Renal cortex interstitium (tissue), 11 donors: ENCODE data around the gene RALGAPB. TPM values are rescaled to one million over a fixed set of nuclear protein-coding genes. Genes with fewer than 3 reads are reported as not detected.
"Not testable (repeated sequence)": the region's sequence is repeated elsewhere in the genome, so short reads cannot be mapped to it uniquely, and the experiment has no call there.

Experiments
- DNase-seq, 11 donors: peaks; one replicate each; pipeline ENCODE4 v3.0.0-alpha.2; 2013; ENCODE audit warnings: low read depth in 9 of 11, low spot score in 4 of 11; ENCODE audit errors: extremely low read depth in 1 of 11
- polyA plus RNA-seq, 3 donors: library from polyadenylated mRNA; unstranded; fragments of 120-200 nt; gene quantifications; one replicate each; pipeline ENCODE4 v1.2.1, GENCODE V29; 2013; ENCODE audit not compliant: insufficient read length in 3 of 3

Gene RALGAPB
- polyA plus RNA-seq, 3 donors = 35.2 to 42.3 (median 40.1) TPM

GRCh38 chr20:38441916-38442315, 30.7 kb upstream of the RALGAPB start:
- DNase-seq = no peak

GRCh38 chr20:38445381-38445796, 27.3 kb upstream of the RALGAPB start:
- DNase-seq = no peak

- DNase-seq = no peak
These were observed 26.7 kb upstream of the RALGAPB start for GRCh38 chr20:38445901-38446425.

GRCh38 chr20:38446441-38447209, 26.0 kb upstream of the RALGAPB start:
- peak; percentile 74 to 90 (median 85) for DNase-seq

GRCh38 chr20:38447251-38447661, 25.4 kb upstream of the RALGAPB start:
- DNase-seq = no peak

- no peak for DNase-seq
These were observed 24.5 kb upstream of the RALGAPB start for GRCh38 chr20:38447931-38448675.

- no peak for DNase-seq
These were observed 23.6 kb upstream of the RALGAPB start for GRCh38 chr20:38449046-38449445.

GRCh38 chr20:38450412-38450975, 22.1 kb upstream of the RALGAPB start:
- no peak for DNase-seq

- DNase-seq = no peak
These were observed 19.6 kb upstream of the RALGAPB start for GRCh38 chr20:38452880-38453624.

GRCh38 chr20:38453941-38454340, 18.7 kb upstream of the RALGAPB start:
- peak in 1 of 11 donors; percentile 5 for DNase-seq

GRCh38 chr20:38454556-38455473, 17.8 kb upstream of the RALGAPB start:
- DNase-seq = no peak

GRCh38 chr20:38458314-38458713, 14.3 kb upstream of the RALGAPB start:
- no peak for DNase-seq

- peak in 7 of 11 donors; percentile 41 to 70 (median 59) for DNase-seq
These were observed 12.5 kb upstream of the RALGAPB start for GRCh38 chr20:38460040-38460623.

GRCh38 chr20:38460631-38461030, 12.0 kb upstream of the RALGAPB start:
- DNase-seq = not testable (repeated sequence)

GRCh38 chr20:38461167-38461566, 11.5 kb upstream of the RALGAPB start:
- DNase-seq = not testable (repeated sequence)

- not testable (repeated sequence) for DNase-seq
These were observed 11.1 kb upstream of the RALGAPB start for GRCh38 chr20:38461569-38461968.

GRCh38 chr20:38466171-38466570, 6.5 kb upstream of the RALGAPB start:
- no peak for DNase-seq

GRCh38 chr20:38466983-38467382, 5.7 kb upstream of the RALGAPB start:
- DNase-seq = no peak
